ENCODE data around the gene BEND7.

Gene BEND7

GRCh38 chr10:13457958-13458686, 70.7 kb downstream of the BEND7 start:
- TF ChIP-seq CTCF (conservative IDR thresholded peaks at IDR 0.05; ENCODE audit: low read depth), result no peak
- ChIA-PET POLR2A (ENCODE audit: low non-redundant PET) (no interaction called here), CTCF (no interaction called here)
- no peak for DNase-seq (ENCODE audit: low spot score)
- no peak overlapping the region for H3K27ac ChIP-seq

- POLR2A ChIA-PET (ENCODE audit: low non-redundant PET), result no interaction called here
- TF ChIP-seq CTCF (conservative IDR thresholded peaks at IDR 0.05; ENCODE audit: low read depth), result no peak
- DNase-seq (ENCODE audit: low spot score), result no peak
- H3K27ac ChIP-seq, result no peak overlapping the region
- CTCF ChIA-PET, result no interaction called here
Observed at GRCh38 chr10:13453896-13454295, 74.9 kb downstream of the BEND7 start.

GRCh38 chr10:13450069-13450468, 78.7 kb downstream of the BEND7 start:
- H3K27ac ChIP-seq, result no peak overlapping the region
- DNase-seq (ENCODE audit: low spot score), result peak; percentile 87
- no peak for TF ChIP-seq CTCF (conservative IDR thresholded peaks at IDR 0.05; ENCODE audit: low read depth)
- ChIA-PET POLR2A (ENCODE audit: low non-redundant PET) (no interaction called here), CTCF (interaction anchor here (0.7 to 1.2 kb wide), 2 partner anchors 10 to 204 kb away, joined by 4 to 7 read pairs; no protein-coding TSS in a partner anchor)

GRCh38 chr10:13449296-13449695, 79.5 kb downstream of the BEND7 start:
- ChIA-PET POLR2A (ENCODE audit: low non-redundant PET) (no interaction called here), CTCF (interaction anchor here (0.6 to 1.2 kb wide), 4 partner anchors 9 to 147 kb away, joined by 3 to 7 read pairs (median 3); no protein-coding TSS in a partner anchor)
- peak; percentile 28 for DNase-seq (ENCODE audit: low spot score)
- H3K27ac ChIP-seq, result no peak overlapping the region
- TF ChIP-seq CTCF (conservative IDR thresholded peaks at IDR 0.05; ENCODE audit: low read depth), result no peak

GRCh38 chr10:13448216-13448615, 80.6 kb downstream of the BEND7 start:
- POLR2A ChIA-PET (ENCODE audit: low non-redundant PET), result no interaction called here
- TF ChIP-seq CTCF (conservative IDR thresholded peaks at IDR 0.05; ENCODE audit: low read depth), result no peak
- no peak overlapping the region for H3K27ac ChIP-seq
- DNase-seq (ENCODE audit: low spot score), result no peak
- CTCF ChIA-PET, result no interaction called here

GRCh38 chr10:13445656-13446400, 83.0 kb downstream of the BEND7 start:
- TF ChIP-seq CTCF (conservative IDR thresholded peaks at IDR 0.05; ENCODE audit: low read depth), result no peak
- ChIA-PET POLR2A (ENCODE audit: low non-redundant PET) (no interaction called here), CTCF (interaction anchor here (0.5 kb wide), 1 partner anchor 739 kb away, joined by 3 read pairs; no protein-coding TSS in a partner anchor)
- no peak overlapping the region for H3K27ac ChIP-seq
- no peak for DNase-seq (ENCODE audit: low spot score)

Measured in RWPE1 (cell line).